Occipital lobe (tissue), 2 donors: ENCODE data around the gene ZNF862. TPM values are rescaled to one million over a fixed set of nuclear protein-coding genes. Genes with fewer than 3 reads are reported as not detected.

ENCODE experiments used
- DNase-seq: peaks from one replicate; lab custom pipeline; 2025; lab: John Stamatoyannopoulos, UW
- total RNA-seq: library from RNA; depleted of rRNA; stranded (reverse); fragments of >200 nt; gene quantifications from one replicate; pipeline ENCODE4 v1.2.3, GENCODE V29; 2014

Gene ZNF862
- total RNA-seq, 1 donor from 2014 or later: 10.0 TPM

DNA sequence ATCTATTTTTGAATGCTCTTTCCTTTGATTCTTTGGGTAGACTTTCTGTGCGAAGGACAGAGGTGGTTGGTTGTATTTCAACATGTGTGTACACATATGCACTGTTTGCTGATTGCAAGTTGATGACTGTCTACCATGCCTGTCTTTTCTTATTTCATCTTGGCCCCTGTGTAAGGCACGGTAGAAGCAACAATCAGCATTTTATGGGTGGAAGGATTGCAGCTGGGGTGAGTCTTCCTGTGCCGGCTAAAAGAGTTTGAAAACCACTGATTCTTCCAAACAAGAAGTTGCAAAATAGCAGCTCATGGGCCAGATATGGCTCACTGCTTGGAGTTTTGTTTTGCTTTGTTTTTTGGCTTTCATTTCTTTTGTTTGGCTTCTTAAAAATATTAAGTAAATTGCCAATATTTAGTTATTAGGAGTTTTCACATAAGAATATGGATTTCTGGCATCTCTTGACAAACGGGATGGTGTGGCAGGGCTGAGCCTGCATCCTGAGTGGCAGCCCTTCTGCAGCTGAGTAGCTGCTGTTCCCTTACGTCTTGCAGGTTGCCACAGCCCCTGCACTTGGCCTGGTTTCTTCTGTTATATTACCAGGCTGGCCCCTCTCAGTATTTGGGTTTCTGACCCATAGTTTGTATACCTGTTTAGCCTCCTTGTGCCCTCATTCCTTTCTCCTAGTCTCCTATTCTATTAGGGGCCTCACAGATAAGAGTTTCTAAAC is 7.2 kb downstream of the ZNF862 start:
- no peak for DNase-seq

- DNase-seq: no peak
Observed at GRCh38 chr7:149846021-149846420, 7.8 kb downstream of the ZNF862 start.

DNA sequence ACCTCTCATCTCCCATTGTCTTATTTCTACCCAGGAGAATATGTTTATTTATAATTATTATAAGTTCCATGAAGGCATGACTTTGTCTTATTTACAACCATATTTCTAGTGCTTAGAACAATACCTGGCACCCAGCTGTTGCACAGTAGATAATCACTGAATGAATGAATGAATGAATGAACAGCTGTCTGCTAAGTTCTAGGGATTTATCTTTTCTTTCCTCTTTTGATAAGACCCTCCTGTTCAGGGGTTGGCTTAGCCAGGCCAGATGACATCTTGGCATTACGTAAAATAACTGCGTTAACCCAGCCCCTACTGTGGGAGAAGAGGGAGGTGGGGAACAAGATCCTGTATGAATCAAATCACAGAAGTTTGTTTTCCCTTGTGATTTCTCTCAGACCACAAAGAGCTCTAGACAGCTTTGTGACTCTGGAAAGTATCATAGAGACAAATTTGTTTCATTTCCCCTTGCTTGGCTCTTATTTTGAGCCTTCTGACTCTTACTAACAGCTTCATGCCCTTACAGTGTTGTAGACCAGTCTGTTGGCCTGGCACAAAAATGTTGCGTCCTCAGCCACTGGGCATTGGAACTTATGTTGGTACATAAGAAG is 8.4 kb downstream of the ZNF862 start:
- no peak for DNase-seq

GRCh38 chr7:149849174-149849573 is 11.0 kb downstream of the ZNF862 start:
- no peak for DNase-seq

DNA sequence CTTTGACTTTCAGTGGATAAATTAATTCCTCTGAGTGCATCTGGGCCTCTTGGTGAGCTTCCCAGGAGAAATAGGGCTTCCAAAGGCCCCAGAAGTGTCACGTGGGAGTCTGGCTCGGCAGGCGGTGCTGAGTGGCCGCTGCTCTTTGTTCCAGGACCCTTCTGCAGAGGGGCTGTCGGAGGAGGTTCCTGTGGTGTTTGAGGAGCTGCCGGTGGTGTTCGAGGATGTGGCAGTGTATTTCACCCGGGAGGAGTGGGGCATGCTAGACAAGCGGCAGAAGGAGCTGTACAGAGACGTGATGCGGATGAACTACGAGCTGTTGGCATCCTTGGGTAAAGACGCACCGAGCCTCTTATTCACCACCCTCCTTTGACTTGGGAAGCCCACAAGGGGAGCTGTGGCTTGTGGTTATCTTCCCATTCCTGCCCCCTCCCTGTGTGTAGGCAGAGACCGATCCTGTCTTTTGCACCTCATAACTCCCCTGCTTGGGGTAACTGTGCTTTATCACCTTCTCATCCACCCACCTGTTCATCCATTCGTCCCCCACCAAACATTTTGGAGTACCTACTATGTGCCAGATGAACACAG is 11.9 kb downstream of the ZNF862 start:
- no peak for DNase-seq

- DNase-seq: no peak
Observed at GRCh38 chr7:149850716-149851115, 12.5 kb downstream of the ZNF862 start.

DNA sequence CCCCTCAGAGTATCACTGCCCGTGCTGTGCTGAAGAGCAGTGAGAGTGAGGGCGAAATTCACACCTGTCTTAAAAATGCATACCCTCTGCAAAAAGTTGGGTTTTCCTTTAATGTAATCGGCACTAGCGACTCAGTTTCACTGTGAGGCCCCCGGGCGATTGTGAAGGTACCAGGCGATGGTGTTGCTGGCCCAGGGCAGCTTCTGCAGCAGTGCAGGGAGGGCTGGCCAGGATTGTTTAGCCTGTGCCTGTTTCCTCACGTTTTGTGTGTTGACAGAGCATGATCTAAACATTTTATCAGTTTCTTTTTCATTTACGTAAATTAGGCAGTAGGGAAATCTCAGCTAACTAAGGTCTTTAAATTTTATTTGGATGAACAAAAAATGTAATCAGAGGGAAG is 13.3 kb downstream of the ZNF862 start:
- DNase-seq: no peak

- no peak for DNase-seq
Observed at GRCh38 chr7:149853157-149853556, 15.0 kb downstream of the ZNF862 start.

GRCh38 chr7:149854611-149855360 is 16.6 kb downstream of the ZNF862 start:
- DNase-seq: no peak

GRCh38 chr7:149855361-149856305 is 17.5 kb downstream of the ZNF862 start:
- DNase-seq: no peak

GRCh38 chr7:149856583-149856982 is 18.4 kb downstream of the ZNF862 start:
- no peak for DNase-seq

- no peak for DNase-seq
Observed at GRCh38 chr7:149859369-149859768, 21.2 kb downstream of the ZNF862 start.

DNA sequence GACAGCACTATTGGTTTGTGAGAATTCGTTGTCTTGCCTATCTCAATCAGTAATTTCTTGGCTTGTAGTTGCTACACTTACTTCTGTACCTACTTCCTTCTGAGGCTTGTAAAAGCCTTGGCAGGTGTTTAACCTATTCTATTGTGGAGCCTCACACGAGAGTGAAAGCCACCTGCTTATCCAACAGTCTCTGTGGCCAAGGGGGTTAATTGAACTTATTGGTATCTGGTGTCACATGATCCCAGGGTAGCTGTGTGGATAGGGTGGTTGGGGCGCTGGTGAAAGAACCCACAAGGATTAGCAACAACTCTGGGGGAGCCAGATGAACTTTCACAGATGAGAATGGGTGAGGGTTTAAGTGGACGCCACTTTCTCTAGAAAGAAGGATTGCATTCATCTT is 21.7 kb downstream of the ZNF862 start:
- no peak for DNase-seq

DNA sequence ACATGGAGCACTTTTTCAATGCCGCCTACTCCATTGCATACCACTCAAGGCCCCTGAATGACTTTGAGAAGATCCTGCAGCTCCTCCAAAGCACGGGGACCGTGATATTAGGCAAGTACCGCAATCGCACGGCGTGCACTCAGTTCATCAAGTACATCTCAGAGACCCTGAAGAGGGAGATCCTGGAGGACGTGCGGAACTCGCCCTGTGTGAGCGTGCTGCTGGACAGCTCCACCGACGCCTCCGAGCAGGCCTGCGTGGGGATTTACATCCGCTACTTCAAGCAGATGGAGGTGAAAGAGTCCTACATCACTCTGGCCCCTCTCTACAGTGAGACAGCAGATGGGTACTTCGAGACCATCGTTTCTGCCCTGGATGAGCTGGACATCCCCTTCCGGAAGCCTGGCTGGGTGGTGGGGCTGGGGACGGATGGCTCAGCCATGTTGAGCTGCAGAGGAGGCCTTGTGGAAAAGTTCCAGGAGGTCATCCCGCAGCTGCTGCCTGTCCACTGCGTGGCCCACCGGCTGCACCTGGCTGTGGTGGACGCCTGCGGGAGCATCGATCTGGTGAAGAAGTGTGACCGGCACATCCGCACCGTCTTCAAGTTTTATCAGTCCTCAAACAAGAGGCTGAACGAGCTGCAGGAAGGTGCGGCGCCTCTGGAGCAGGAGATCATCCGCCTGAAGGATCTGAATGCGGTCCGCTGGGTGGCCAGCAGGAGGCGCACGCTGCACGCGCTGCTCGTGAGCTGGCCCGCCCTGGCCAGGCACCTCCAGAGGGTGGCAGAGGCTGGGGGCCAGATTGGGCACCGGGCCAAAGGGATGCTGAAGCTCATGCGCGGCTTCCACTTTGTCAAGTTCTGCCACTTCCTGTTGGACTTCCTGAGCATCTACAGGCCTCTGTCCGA is 22.9 kb downstream of the ZNF862 start:
- DNase-seq: no peak

DNA sequence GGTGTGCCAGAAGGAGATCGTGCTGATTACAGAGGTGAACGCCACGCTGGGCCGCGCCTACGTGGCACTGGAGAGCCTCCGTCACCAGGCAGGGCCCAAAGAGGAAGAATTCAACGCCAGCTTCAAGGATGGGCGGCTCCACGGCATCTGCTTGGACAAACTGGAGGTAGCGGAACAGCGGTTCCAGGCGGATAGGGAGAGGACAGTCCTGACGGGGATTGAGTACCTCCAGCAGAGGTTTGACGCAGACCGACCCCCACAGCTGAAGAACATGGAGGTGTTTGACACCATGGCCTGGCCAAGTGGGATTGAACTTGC is 23.5 kb downstream of the ZNF862 start:
- DNase-seq: no peak

GRCh38 chr7:149862156-149862555 is 24.0 kb downstream of the ZNF862 start:
- no peak for DNase-seq

- no peak for DNase-seq
Observed at GRCh38 chr7:149863500-149863899, 25.3 kb downstream of the ZNF862 start.

DNA sequence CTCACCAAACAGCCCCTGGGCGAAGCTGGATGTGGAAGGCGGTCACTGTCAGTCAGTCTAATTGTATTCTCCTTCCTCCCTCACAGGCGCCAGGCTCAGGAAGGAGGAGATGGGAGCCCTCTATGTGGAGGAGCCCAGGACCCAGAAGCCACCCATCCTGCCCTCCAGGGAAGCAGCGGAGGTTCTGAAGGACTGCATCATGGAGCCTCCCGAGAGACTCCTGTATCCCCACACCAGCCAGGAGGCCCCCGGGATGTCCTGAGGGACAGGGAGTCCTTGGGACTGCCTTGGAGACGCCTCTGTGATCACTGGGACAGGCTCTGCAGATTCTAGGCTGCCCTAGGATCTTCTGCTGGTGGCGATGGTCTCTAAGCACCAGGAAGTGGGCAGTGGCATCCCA is 25.8 kb downstream of the ZNF862 start:
- DNase-seq: no peak

DNA sequence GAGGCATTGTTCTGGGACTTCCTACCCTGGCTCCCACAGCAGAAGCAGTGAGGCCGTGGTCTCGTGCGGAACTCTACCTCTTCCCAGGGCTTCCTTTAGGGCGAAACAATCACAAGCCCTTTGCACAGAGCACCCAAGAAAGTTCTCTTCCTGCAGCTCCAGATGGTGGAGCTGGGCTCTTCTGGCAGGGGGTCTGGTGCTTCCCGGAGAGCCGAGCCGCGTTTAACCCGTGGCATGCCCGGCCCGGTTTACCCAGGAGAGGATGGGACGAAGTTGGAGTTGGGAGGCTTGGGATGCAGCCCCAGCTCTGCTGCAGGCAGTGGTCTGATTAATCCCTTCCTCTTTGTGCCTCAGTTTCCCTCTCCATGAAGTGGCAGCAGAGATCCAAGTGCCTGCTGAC is 26.6 kb downstream of the ZNF862 start:
- no peak for DNase-seq

GRCh38 chr7:149865437-149865836 is 27.3 kb downstream of the ZNF862 start:
- DNase-seq: no peak
